Mucosa of descending colon (tissue), 3 donors: Measurements from ENCODE around the gene SPG11. TPM values are rescaled to one million over a fixed set of nuclear protein-coding genes. Genes with fewer than 3 reads are reported as not detected.
"Not testable (repeated sequence)": the region's sequence is repeated elsewhere in the genome, so short reads cannot be mapped to it uniquely, and the experiment has no call there.

Experiments
- ATAC-seq: fragments of 200-7000 bp; cut with Tn5 transposase; one replicate; pipeline ENCODE4 v1.9.1; 2020; ENCODE audit warnings: mild to moderate bottlenecking, moderate library complexity
- DNase-seq, 3 donors: peaks; one replicate each; pipeline ENCODE4 v3.0.0-alpha.2; 2020
- H3K36me3 ChIP-seq: fragments of 200-600 bp; one replicate; pipeline ENCODE4 v1.8.0; 2021; ENCODE audit warnings: low read depth, mild to moderate bottlenecking
- H3K4me1 ChIP-seq: fragments of 200-600 bp; one replicate; pipeline ENCODE4 v1.8.0; 2021; ENCODE audit warnings: low read depth, mild to moderate bottlenecking
- H3K4me3 ChIP-seq: fragments of 200-600 bp; one replicate; pipeline ENCODE4 v1.8.0; 2021; ENCODE audit warnings: mild to moderate bottlenecking
- H3K9me3 ChIP-seq: fragments of 200-600 bp; one replicate; pipeline ENCODE4 v1.8.0; 2021; ENCODE audit warnings: mild to moderate bottlenecking
- intact Hi-C, 2 donors: fragments of 100-400 bp; cut with DNase I in 1 of 2; cut with micrococcal nuclease in 1 of 2; formaldehyde crosslinking; loops; one replicate each; pipeline versions ENCODE4 v1.11.0 to v1.11.1; 2022; cut with DNase I, micrococcal nuclease
- total RNA-seq, 3 donors: library from RNA; stranded (reverse); fragmentation: NEBNext Ultra II Directional in 2 of 3; extraction: Animal tissue kit (Norgen Biotek cat#: 25700) in 2 of 3; gene quantifications; one replicate each; pipeline versions ENCODE4 v1.2.1 to v1.2.4, GENCODE V29; 2021 to 2023
- TF ChIP-seq, protein P1 (sequence below): fragments of 200-600 bp; IDR thresholded peaks from one replicate; pipeline ENCODE4 v1.8.0; 2022; ENCODE audit warnings: antibody characterized with exemption, mild to moderate bottlenecking
- donor health status: DM: no; HTN: no; CAD: no; lungs with moderate emphysema.
- donor health status: DM: no; HTN: no; CAD: no.
- donor health status: DM: no; HTN: yes; CAD: no.

SPG11 gene
- total RNA-seq, 3 donors from 2014 or later = 89.9 to 135 (median 90.6) TPM

GRCh38 chr15:44536962-44537734 lies 126.3 kb downstream of the SPG11 start, which contains the start of gene EIF3J:
EIF3J (plus strand) TSS chr15:44537147; CDS start chr15:44537195, 48 bp downstream.
- Histone ChIP-seq H3K4me3 (peak within 1 kb of the TSS; percentile 82), H3K9me3 (no peaks in the 10 kb centered on the region), H3K4me1 (peaks cover 24% of the 10 kb centered on the region), H3K36me3 (no peaks in the 10 kb centered on the region)
- ATAC-seq (peak; percentile 93), DNase-seq (peak; percentile 94 to 97 (median 96))
- intact Hi-C loops = no loop called here
- TF ChIP-seq, protein P1, sequence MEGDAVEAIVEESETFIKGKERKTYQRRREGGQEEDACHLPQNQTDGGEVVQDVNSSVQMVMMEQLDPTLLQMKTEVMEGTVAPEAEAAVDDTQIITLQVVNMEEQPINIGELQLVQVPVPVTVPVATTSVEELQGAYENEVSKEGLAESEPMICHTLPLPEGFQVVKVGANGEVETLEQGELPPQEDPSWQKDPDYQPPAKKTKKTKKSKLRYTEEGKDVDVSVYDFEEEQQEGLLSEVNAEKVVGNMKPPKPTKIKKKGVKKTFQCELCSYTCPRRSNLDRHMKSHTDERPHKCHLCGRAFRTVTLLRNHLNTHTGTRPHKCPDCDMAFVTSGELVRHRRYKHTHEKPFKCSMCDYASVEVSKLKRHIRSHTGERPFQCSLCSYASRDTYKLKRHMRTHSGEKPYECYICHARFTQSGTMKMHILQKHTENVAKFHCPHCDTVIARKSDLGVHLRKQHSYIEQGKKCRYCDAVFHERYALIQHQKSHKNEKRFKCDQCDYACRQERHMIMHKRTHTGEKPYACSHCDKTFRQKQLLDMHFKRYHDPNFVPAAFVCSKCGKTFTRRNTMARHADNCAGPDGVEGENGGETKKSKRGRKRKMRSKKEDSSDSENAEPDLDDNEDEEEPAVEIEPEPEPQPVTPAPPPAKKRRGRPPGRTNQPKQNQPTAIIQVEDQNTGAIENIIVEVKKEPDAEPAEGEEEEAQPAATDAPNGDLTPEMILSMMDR = no peak

GRCh38 chr15:44536302-44536961 lies 127.0 kb downstream of the SPG11 start:
- TF ChIP-seq, protein P1 = peak; percentile 26
- no peaks in the 10 kb centered on the region for H3K36me3 ChIP-seq
- DNase-seq = peak; percentile 90 to 93 (median 92)
- ATAC-seq = peak; percentile 87
- intact Hi-C loops = no loop called here
- H3K9me3 ChIP-seq = no peaks in the 10 kb centered on the region
- H3K4me1 ChIP-seq = peaks cover 23% of the 10 kb centered on the region
- peak overlapping the region; percentile 82 for H3K4me3 ChIP-seq

DNA sequence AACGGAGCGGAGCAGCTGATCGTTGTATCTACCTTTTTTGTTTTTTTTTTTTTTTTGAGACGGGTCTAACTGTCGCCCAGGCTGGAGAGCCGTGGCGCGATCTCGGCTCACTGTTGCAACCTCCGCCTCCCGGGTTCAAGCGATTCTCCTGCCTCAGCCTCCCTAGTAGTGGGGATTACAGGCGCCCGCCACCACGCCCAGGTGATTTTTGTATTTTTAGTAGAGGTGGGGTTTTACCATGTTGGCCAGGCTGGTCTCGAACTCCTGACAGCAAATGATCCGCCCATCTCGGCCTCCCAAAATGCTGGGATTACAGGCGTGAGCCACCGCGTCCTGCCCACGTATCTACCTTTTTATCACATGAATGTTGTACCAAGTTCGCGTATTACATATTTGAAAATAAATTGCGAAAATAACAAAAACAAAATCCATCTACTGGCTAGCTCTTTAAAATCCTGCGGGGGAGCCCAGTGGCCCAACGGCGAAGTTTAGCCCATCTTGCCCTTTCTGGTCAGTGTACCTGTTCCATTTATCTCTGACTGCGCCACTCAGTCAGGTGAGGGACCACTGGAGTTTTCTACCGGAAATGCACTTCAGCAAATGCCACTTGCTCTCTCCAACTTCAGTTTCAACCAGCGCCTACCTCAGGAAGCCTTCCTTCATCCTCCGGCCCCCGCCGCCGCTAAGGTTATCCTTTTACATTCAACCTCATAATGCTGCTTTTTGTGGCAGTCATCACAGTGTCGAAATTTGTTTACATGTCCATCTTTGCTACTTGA lies 127.8 kb downstream of the SPG11 start:
- intact Hi-C loops = no loop called here

GRCh38 chr15:44535092-44535491 lies 128.4 kb downstream of the SPG11 start:
- no peaks in the 10 kb centered on the region for H3K9me3 ChIP-seq
- ATAC-seq (no peak), DNase-seq (no peak)
- H3K36me3 ChIP-seq = no peaks in the 10 kb centered on the region
- H3K4me1 ChIP-seq = peaks cover 15% of the 10 kb centered on the region
- TF ChIP-seq, protein P1 = no peak
- no peak overlapping the region for H3K4me3 ChIP-seq
- intact Hi-C loops = no loop called here

More for the DNA sequence above, 127.8 kb downstream of the SPG11 start:
- H3K9me3 ChIP-seq = no peaks in the 10 kb centered on the region
- H3K36me3 ChIP-seq = no peaks in the 10 kb centered on the region
- DNase-seq = peak in 2 of 3 donors; percentile 51 to 53
- peaks cover 18% of the 10 kb centered on the region for H3K4me1 ChIP-seq
- TF ChIP-seq, protein P1 = no peak
- ATAC-seq = peak; percentile 0
- H3K4me3 ChIP-seq = peak overlapping the region; percentile 82

- TF ChIP-seq, protein P1 = no peak
- no peak for DNase-seq
- Histone ChIP-seq H3K4me3 (no peak overlapping the region), H3K9me3 (no peaks in the 10 kb centered on the region), H3K36me3 (no peaks in the 10 kb centered on the region), H3K4me1 (peaks cover 4% of the 10 kb centered on the region)
- no peak for ATAC-seq
- intact Hi-C loops = no loop called here
These were observed 130.8 kb downstream of the SPG11 start for GRCh38 chr15:44532689-44533088.

GRCh38 chr15:44532275-44532674 lies 131.2 kb downstream of the SPG11 start:
- H3K4me3 ChIP-seq, H3K36me3 ChIP-seq, ATAC-seq, DNase-seq, H3K9me3 ChIP-seq, intact Hi-C loops, H3K4me1 ChIP-seq: not testable (repeated sequence)
